HUES64 (cell line): ENCODE data around the gene TMEM139. TPM values are rescaled to one million over a fixed set of nuclear protein-coding genes. Genes with fewer than 3 reads are reported as not detected.
A peak's percentile ranks its signal among the peaks of the same experiment; 100 is the strongest.

ENCODE experiments used
- H3K27ac ChIP-seq: 2 replicates; pipeline ENCODE4 v1.7.0; 2013; ENCODE audit warnings: low read depth, low read length, inconsistent platforms
- H3K27me3 ChIP-seq: 2 replicates; pipeline ENCODE4 v1.6.1; 2013; ENCODE audit warnings: mild to moderate bottlenecking, low read length; ENCODE audit not compliant: insufficient read depth
- H3K36me3 ChIP-seq: 2 replicates; pipeline ENCODE4 v1.6.1; 2013; ENCODE audit warnings: mild to moderate bottlenecking, low read length; ENCODE audit not compliant: insufficient read depth
- H3K4me1 ChIP-seq: 2 replicates; pipeline ENCODE4 v1.6.1; 2013; ENCODE audit warnings: mild to moderate bottlenecking, low read length, moderate library complexity; ENCODE audit not compliant: insufficient read depth
- H3K4me3 ChIP-seq: 2 replicates; pipeline ENCODE4 v1.5.1; 2013; ENCODE audit warnings: mild to moderate bottlenecking, low read length, moderate library complexity
- H3K9ac ChIP-seq: 2 replicates; pipeline ENCODE4 v1.6.1; 2013; ENCODE audit warnings: mild to moderate bottlenecking, low read depth, low read length
- H3K9me3 ChIP-seq: 2 replicates; pipeline ENCODE4 v1.6.1; 2013; ENCODE audit warnings: low read depth, low read length; ENCODE audit not compliant: insufficient read depth
- WGBS: fragments of 150-250, 120-280 bp; methylation state at CpG from one replicate; pipeline ENCODE4 v1.1.7; 2013; ENCODE audit warnings: missing lambda C conversion rate; 5-methylcytosine and 5-hydroxymethylcytosine counted together
- polyA plus RNA-seq, 2 experiments: library from polyadenylated mRNA; stranded (reverse); fragments of 50-300 nt; gene quantifications; one replicate each; pipeline ENCODE4 v1.2.3, GENCODE V29; 2013

TMEM139 gene
- 0.55 TPM for polyA plus RNA-seq (2013, experiment 1 of 2)
- polyA plus RNA-seq (2013, experiment 2 of 2): 1.7 TPM

DNA sequence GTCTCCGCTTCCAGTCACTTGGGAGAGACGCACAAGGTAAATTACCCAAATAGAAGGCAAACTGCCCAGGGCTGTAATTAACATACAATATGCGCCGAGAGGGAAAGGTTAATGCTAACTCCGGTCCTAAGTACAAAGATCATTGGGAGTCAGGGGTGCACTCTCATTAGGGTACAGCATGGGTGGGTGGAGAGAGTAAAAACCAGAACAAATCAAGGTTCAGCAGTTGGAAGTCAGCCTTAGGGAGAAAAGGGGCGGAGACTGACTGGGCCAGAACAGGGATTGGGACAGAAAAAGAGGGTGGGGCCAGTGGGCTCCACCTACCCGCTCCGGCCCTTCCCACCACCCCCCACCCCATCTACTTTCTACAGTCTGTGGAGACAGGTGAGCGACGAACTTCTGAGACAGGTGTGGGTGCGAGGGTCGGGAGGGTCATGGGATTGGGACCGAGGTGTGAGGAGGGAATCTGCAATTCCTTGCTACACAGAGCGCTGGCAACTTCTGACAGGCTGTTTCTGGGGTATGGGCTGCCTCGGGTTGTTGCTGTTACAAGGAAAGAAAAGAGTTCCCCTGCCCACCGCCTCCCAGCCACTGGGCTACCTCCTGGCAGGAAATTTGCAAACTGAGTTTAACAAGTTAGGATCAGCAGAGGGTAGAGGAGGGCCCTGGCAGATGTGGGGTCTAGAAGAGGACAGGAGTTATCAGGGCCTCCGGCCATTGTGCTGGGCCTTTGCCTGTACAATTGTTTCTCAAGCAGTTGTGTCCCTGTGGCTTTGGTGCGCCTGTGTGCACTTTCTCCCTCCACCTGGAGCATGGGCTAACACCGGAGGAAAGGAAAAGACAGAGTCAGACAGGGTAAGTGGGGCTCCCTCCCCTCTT lies at the start of gene TMEM139:
TMEM139 (plus strand) TSS at position 368 of the 879 bp plus-strand sequence. CDS start 1,000 bp downstream, outside the sequence.
- 63% methylated on average over 17 of the region's 19 CpGs for WGBS
- Histone ChIP-seq H3K27me3 (peaks cover 22% of the 10 kb centered on the region), H3K36me3 (no peaks in the 10 kb centered on the region), H3K9ac (no peak within 1 kb of the TSS), H3K27ac (no peak within 1 kb of the TSS), H3K9me3 (peaks cover 6% of the 10 kb centered on the region; the same call in 1 of the 2 replicates), H3K4me1 (peaks cover 30% of the 10 kb centered on the region), H3K4me3 (peak within 1 kb of the TSS; percentile 43)

DNA sequence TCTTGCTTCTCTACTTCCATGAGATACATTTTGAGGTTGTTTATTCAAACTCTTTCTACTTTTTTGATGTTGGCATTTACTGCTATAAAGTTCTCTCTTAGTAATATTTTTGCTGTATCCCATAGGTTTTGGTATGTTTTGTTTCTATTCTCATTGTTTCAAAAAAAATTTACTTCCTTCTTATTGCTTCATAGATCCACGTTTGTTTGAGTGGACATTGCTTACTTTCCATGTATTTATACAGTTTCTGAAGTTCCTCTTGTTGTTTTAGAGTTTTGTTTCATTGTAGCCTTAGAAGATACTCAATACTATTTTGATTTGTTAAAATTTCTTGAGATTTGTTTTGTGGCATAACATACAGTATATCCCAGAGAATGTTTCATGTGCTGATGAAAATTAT lies 49.2 kb upstream of the TMEM139 start:
- H3K4me3 ChIP-seq: no peak overlapping the region
- 29% methylated on average over 1 of the region's 1 CpG for WGBS
- H3K36me3 ChIP-seq: no peaks in the 10 kb centered on the region
- 0 out of 2 replicates have a peak, but pooled peaks cover 3% of the 10 kb centered on the region for H3K9me3 ChIP-seq
- peaks cover 3% of the 10 kb centered on the region; the same call in 1 of the 2 replicates for H3K4me1 ChIP-seq
- H3K9ac ChIP-seq: no peak overlapping the region
- H3K27me3 ChIP-seq: no peaks in the 10 kb centered on the region
- no peak overlapping the region for H3K27ac ChIP-seq

DNA sequence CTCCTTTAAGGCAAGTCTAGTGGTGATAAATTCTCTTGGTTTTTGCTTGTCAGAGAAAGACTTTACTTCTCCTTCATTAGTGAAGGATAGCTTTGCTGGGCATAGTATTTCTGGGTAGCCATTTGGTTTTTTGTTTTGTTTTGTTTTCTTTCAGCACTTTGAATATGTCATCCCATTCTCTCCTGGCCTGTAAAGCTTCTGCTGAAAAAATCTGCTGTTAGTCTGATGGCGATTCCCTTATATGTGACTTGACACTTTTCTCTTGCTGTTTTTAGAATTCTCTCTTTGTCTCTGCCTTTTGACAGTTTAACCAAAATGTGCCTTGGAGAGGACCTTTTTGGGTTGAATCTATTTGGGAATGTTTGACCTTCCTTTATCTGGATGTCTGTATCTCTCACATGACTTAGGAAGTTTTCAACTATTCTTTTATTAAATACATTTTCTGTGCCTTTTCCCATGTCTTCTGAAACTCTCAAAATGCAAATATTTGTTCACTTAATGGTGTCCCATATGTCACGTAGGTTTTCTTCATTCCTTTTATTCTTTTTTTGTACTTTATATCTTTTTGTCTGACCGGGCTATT lies 48.3 kb upstream of the TMEM139 start:
- H3K27me3 ChIP-seq: peaks cover 9% of the 10 kb centered on the region
- H3K4me1 ChIP-seq: peaks cover 3% of the 10 kb centered on the region; the same call in 1 of the 2 replicates
- no peak overlapping the region for H3K4me3 ChIP-seq
- H3K9me3 ChIP-seq: 0 out of 2 replicates have a peak, but pooled peaks cover 3% of the 10 kb centered on the region
- H3K36me3 ChIP-seq: no peaks in the 10 kb centered on the region
- no peak overlapping the region for H3K9ac ChIP-seq
- H3K27ac ChIP-seq: no peak overlapping the region
- WGBS: 94% methylated on average over 3 of the region's 3 CpGs

DNA sequence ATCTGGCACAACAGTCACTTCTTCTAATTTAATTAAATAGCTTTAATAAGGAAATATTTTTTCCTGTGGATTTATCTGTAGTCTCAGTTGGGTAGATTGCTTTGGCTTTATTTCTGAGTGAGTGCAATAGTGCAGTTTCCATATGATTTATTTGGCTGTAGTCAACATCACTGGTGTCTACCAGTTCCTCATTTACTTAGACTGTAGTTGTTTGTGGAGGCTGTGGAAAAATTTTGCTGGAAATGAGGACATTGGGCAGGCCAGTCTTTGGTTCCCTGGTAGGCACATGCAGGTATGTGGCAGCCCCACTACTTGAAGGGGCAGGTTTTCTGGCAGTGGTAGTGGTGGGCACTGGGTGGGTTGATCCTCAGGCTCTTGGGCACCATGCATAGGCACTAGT lies 47.4 kb upstream of the TMEM139 start:
- no peak overlapping the region for H3K9ac ChIP-seq
- H3K4me3 ChIP-seq: no peak overlapping the region
- peaks cover 3% of the 10 kb centered on the region; the same call in 1 of the 2 replicates for H3K4me1 ChIP-seq
- no peak overlapping the region for H3K27ac ChIP-seq
- 0 out of 2 replicates have a peak, but pooled peaks cover 3% of the 10 kb centered on the region for H3K9me3 ChIP-seq
- H3K36me3 ChIP-seq: no peaks in the 10 kb centered on the region
- peaks cover 10% of the 10 kb centered on the region for H3K27me3 ChIP-seq

DNA sequence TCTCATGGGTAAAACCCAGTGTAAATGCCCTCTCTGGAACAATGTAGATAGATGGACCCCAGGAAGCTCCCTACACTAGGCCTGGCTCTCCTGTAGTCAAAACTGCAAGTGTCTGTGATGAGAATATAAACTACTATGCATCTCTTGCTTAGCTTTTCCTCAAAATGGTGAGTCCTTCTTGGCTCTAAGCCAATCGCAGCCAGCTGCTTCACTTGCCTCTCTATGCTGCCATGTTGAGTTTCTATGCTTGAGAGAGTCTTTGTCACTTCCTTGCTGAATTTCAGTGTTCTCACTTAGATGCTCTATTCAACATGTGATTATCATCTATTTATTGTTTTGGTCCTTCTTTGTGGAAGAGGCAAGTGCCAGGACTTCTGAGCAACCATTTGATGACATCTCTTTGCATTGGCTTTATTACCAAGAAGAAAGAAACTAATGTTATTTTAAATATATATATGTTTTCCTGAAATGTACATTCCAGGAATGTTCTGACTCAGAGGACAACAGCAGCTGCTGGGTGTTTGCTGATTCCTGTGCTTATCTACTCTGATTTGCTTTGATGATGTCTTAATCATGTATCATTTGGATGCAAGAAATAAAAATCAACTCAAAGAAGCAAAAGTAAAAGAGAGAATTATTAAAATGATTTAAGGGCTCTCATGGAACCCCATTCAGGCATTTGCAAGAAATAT lies 46.3 kb upstream of the TMEM139 start:
- peaks cover 10% of the 10 kb centered on the region for H3K27me3 ChIP-seq
- no peak overlapping the region for H3K4me3 ChIP-seq
- 0 out of 2 replicates have a peak, but pooled peaks cover 3% of the 10 kb centered on the region for H3K9me3 ChIP-seq
- H3K36me3 ChIP-seq: no peaks in the 10 kb centered on the region
- WGBS: 94% methylated on average over 1 of the region's 1 CpG
- H3K9ac ChIP-seq: no peak overlapping the region
- peaks cover 3% of the 10 kb centered on the region; the same call in 1 of the 2 replicates for H3K4me1 ChIP-seq
- H3K27ac ChIP-seq: no peak overlapping the region

DNA sequence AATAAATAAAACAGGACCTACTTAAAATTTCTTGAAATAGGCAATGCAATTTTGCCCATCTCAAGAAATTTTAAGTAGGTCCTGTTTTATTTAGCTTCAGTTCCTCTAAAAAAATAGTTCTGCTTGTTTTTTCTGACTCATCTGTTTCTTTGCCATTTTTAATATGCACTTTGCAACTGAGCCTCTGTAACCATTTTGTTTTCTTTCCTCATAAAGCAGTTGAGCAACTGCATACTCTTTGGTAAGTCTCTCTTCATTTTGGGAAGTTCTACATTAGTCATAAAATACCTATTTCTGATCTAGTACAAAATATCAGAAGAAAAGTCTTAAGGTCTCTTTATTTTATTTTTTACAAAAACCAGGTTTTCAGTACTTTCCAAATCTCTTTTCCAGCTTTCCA lies 44.9 kb upstream of the TMEM139 start:
- Histone ChIP-seq H3K27me3 (peaks cover 10% of the 10 kb centered on the region), H3K9ac (no peak overlapping the region), H3K4me3 (no peak overlapping the region)

DNA sequence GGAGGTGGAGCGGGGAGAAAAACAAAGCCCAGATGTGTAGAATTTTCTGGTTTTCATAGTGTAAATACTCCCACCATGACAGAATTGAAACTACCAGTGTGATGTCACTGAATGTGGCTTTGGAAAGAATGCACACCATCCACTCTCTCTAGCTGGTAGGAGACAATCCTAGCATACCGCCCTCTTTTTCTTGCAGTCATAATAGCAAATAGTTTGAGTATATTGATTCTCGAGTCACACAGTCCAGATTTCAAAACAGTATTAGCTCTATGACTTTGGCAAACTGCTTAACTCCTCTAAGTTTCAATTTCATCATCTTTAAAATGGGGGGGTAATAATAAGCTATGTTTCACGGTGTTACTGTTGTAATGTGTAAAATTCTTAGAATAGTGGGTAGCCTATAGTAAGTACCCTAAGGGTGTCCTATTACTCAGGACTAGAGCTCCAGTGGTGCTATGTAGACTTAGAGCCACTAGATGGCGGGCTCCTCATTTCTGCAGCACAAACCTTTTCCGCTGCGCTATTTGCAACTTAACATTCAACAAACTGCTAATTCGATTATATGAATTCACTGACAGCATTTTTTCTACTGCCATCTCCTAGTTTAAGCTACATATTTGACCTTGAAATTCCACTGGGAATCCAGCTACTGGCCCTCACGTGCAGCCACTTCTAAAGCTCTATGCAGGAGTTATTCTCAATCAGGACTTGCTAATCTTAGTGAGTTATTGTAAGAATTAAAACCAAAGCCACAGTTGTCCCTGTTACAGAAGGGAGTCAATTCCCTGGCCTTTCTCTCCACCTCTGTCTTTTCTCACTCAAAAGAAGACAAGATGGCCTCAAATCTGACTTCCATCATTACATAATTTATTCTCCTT lies 44.2 kb upstream of the TMEM139 start:
- peaks cover 3% of the 10 kb centered on the region; the same call in 1 of the 2 replicates for H3K4me1 ChIP-seq
- H3K27me3 ChIP-seq: peaks cover 10% of the 10 kb centered on the region
- no peak overlapping the region for H3K9ac ChIP-seq
- H3K4me3 ChIP-seq: no peak overlapping the region
- H3K9me3 ChIP-seq: 0 out of 2 replicates have a peak, but pooled peaks cover 3% of the 10 kb centered on the region
- WGBS: 24% methylated on average over 8 of the region's 9 CpGs
- H3K27ac ChIP-seq: no peak overlapping the region
- H3K36me3 ChIP-seq: no peaks in the 10 kb centered on the region

More for the DNA sequence above, 44.9 kb upstream of the TMEM139 start:
- Histone ChIP-seq H3K9me3 (0 out of 2 replicates have a peak, but pooled peaks cover 3% of the 10 kb centered on the region), H3K4me1 (peaks cover 3% of the 10 kb centered on the region; the same call in 1 of the 2 replicates), H3K36me3 (no peaks in the 10 kb centered on the region), H3K27ac (no peak overlapping the region)

DNA sequence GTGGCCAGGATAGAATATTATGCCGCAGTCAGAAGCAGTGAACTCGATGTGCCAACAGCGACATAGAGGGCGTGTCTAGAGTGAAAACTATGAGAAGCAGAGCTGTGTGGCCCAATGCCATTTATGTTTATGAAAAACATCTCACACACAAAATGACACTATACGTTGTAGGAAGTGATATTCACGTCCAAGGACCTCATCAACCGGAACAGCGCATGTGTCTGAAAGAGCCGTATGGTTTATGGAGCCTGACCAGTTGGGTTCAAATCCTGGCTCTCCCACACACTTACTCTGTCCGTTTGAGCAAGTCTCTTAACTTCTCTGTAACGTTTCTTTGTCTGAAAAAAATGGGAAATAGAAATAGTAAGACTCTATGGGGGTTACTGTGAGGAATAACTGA lies 42.5 kb upstream of the TMEM139 start:
- peaks cover 3% of the 10 kb centered on the region; the same call in 1 of the 2 replicates for H3K4me1 ChIP-seq
- H3K9me3 ChIP-seq: no peaks in the 10 kb centered on the region
- peaks cover 10% of the 10 kb centered on the region for H3K27me3 ChIP-seq
- no peak overlapping the region for H3K9ac ChIP-seq
- H3K27ac ChIP-seq: no peak overlapping the region
- H3K36me3 ChIP-seq: no peaks in the 10 kb centered on the region
- H3K4me3 ChIP-seq: no peak overlapping the region
- 94% methylated on average over 11 of the region's 11 CpGs for WGBS

DNA sequence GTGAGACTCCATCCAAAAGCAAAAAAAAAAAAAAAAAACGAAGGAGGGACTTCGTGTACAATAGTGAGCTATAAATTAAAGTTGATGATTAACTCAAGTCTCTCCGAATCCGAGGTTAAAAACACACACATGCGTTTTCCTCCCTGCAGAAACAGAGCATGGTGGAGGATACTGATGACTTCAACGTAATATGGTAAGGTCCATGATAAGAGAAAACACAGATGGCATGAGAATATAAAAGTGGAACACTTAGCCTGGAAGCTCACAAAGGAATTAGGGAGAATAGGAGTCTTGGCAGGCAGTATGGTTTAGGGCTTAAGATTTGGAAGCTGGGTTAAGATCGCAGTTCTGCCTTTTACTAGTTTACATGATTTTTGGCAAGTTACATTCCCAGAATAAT lies 41.6 kb upstream of the TMEM139 start:
- H3K36me3 ChIP-seq: no peaks in the 10 kb centered on the region
- H3K27me3 ChIP-seq: peaks cover 10% of the 10 kb centered on the region
- 94% methylated on average over 7 of the region's 7 CpGs for WGBS
- peaks cover 3% of the 10 kb centered on the region; the same call in 1 of the 2 replicates for H3K4me1 ChIP-seq
- H3K4me3 ChIP-seq: no peak overlapping the region
- no peak overlapping the region for H3K27ac ChIP-seq
- H3K9me3 ChIP-seq: no peaks in the 10 kb centered on the region
- no peak overlapping the region for H3K9ac ChIP-seq

DNA sequence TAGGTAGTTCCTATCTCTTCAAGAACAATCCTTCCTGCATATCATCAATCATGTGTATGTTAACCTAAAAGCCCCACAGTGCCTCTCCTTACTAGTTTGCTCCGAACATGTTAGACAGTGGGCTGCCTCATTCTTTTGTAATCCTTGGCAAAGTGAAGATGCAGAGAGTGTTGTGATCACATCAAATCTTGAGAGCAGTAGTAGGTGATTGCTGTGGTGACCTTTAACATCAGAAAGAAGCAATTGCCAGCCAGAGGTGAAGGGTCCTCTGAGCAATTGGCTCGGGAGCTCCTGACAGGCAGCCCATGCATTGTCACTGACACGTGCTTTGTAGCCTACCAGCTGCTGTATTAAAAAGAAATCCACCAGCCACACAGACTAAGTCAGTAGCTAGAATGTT lies 41.1 kb upstream of the TMEM139 start:
- Histone ChIP-seq H3K36me3 (no peaks in the 10 kb centered on the region), H3K4me3 (no peak overlapping the region), H3K4me1 (peaks cover 3% of the 10 kb centered on the region; the same call in 1 of the 2 replicates), H3K27me3 (peaks cover 10% of the 10 kb centered on the region), H3K9ac (no peak overlapping the region), H3K27ac (no peak overlapping the region), H3K9me3 (no peaks in the 10 kb centered on the region)
- WGBS: 73% methylated on average over 3 of the region's 3 CpGs
